Loucy (cell line): ENCODE results near the gene ARL5C.
A peak's percentile ranks its signal among the peaks of the same experiment; 100 is the strongest.

Experiments
- H2AFZ ChIP-seq: fragments of 200-600 bp; sonication (generic); 2 replicates; pipeline ENCODE4 v1.6.0; 2016; ENCODE audit warnings: antibody characterized with exemption, mild to moderate bottlenecking, low read length, moderate library complexity
- H3F3A ChIP-seq: fragments of 200-600 bp; 2 replicates; pipeline ENCODE4 v1.6.0; 2016; ENCODE audit warnings: antibody characterized with exemption, low read depth, mild to moderate bottlenecking
- H3K27me3 ChIP-seq: fragments of 200-600 bp; sonication (generic); 2 replicates; pipeline ENCODE4 v1.6.1; 2014; ENCODE audit warnings: low read length, mild to moderate bottlenecking; ENCODE audit not compliant: insufficient read depth, poor library complexity, severe bottlenecking
- H3K36me3 ChIP-seq: fragments of 200-600 bp; sonication (generic); 2 replicates; pipeline ENCODE4 v1.6.1; 2016; ENCODE audit warnings: low read length; ENCODE audit not compliant: insufficient read depth
- H3K4me1 ChIP-seq: fragments of 200-600 bp; sonication (generic); 2 replicates; pipeline ENCODE4 v1.5.1; 2014; ENCODE audit warnings: low read length, mild to moderate bottlenecking; ENCODE audit not compliant: insufficient read depth, poor library complexity, severe bottlenecking
- H3K4me2 ChIP-seq: fragments of 200-600 bp; sonication (generic); 2 replicates; pipeline ENCODE4 v1.6.0; 2014; ENCODE audit warnings: antibody characterized with exemption, low read length, low read depth, mild to moderate bottlenecking; ENCODE audit not compliant: poor library complexity, severe bottlenecking
- H3K4me3 ChIP-seq: fragments of 200-600 bp; sonication (generic); 2 replicates; pipeline ENCODE4 v1.5.1; 2014; ENCODE audit warnings: low read length, mild to moderate bottlenecking, mixed read lengths; ENCODE audit not compliant: poor library complexity, severe bottlenecking
- H3K79me2 ChIP-seq: fragments of 200-600 bp; sonication (generic); 2 replicates; pipeline ENCODE4 v1.6.1; 2014; ENCODE audit warnings: low read length; ENCODE audit not compliant: insufficient read depth
- H3K9ac ChIP-seq: fragments of 200-600 bp; sonication (generic); 2 replicates; pipeline ENCODE4 v1.6.0; 2014; ENCODE audit warnings: mild to moderate bottlenecking, low read depth, low read length, moderate library complexity; ENCODE audit not compliant: poor library complexity, severe bottlenecking
- H3K9me2 ChIP-seq: fragments of 200-600 bp; sonication (generic); replicated peaks from 2 replicates; pipeline ENCODE4 v1.6.1; 2016; ENCODE audit warnings: low read depth, low read length, mixed read lengths
- H3K9me3 ChIP-seq: fragments of 200-600 bp; sonication (generic); 2 replicates; pipeline ENCODE4 v1.6.1; 2014; ENCODE audit warnings: mild to moderate bottlenecking, antibody characterized with exemption, low read length, low read depth; ENCODE audit not compliant: insufficient read depth
- H4K20me1 ChIP-seq: fragments of 200-600 bp; sonication (generic); 2 replicates; pipeline ENCODE4 v1.6.0; 2014; ENCODE audit warnings: antibody characterized with exemption, low read length, mild to moderate bottlenecking; ENCODE audit not compliant: insufficient read depth, poor library complexity, severe bottlenecking
- EZH2phosphoT487 ChIP-seq: fragments of 200-600 bp; IDR thresholded peaks from 2 replicates; pipeline ENCODE4 v1.6.1; 2018; ENCODE audit warnings: antibody characterized with exemption, mild to moderate bottlenecking, moderate library complexity, borderline replicate concordance
- TF ChIP-seq, protein P1 (sequence below): fragments of 200-600 bp; sonication (generic); conservative IDR thresholded peaks from 2 replicates; pipeline ENCODE4 v1.5.1; 2014; ENCODE audit warnings: mild to moderate bottlenecking, antibody characterized with exemption, low read length

The ARL5C gene

DNA sequence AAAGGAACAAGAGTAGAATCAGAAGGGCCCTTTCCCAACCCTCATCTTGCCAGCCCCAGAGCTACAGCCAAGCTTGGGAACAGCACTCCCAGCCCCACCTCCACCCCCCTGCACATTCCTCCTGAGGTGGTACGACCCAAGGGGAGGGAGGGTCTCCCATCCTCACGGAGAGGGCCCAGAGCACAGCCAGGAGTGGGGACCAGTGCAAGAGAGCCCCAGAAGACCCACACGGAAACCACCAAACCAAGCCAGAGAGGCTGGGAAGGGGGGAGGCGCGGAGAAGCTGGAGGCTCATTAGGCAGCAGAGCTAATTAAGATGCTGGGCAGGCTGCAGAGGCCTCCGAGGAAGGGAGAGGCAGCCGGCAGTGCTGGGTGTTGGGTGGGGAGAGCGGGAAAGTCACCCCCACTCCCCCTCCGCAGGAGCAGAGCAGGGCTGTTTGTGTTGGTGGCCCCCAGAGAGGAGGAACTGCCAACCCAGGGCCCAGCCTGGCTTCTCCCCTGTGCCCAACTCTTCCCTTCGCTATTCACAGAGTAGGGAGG, 29.1 kb upstream of the ARL5C start:
- peak overlapping the region; percentile 95 for H3K4me3 ChIP-seq
- no peak for TF ChIP-seq EZH2phosphoT487
- TF ChIP-seq, protein P1, sequence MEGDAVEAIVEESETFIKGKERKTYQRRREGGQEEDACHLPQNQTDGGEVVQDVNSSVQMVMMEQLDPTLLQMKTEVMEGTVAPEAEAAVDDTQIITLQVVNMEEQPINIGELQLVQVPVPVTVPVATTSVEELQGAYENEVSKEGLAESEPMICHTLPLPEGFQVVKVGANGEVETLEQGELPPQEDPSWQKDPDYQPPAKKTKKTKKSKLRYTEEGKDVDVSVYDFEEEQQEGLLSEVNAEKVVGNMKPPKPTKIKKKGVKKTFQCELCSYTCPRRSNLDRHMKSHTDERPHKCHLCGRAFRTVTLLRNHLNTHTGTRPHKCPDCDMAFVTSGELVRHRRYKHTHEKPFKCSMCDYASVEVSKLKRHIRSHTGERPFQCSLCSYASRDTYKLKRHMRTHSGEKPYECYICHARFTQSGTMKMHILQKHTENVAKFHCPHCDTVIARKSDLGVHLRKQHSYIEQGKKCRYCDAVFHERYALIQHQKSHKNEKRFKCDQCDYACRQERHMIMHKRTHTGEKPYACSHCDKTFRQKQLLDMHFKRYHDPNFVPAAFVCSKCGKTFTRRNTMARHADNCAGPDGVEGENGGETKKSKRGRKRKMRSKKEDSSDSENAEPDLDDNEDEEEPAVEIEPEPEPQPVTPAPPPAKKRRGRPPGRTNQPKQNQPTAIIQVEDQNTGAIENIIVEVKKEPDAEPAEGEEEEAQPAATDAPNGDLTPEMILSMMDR, result no peak
- peaks cover 49% of the 10 kb centered on the region for H3K4me1 ChIP-seq
- peaks cover 42% of the 10 kb centered on the region for H4K20me1 ChIP-seq
- H2AFZ ChIP-seq, result no peak overlapping the region
- H3K79me2 ChIP-seq, result peaks cover 54% of the 10 kb centered on the region
- no peaks in the 10 kb centered on the region for H3K27me3 ChIP-seq
- H3K9me3 ChIP-seq, result no peaks in the 10 kb centered on the region
- peaks cover 3% of the 10 kb centered on the region; the same call in 1 of the 2 replicates for H3F3A ChIP-seq
- peak overlapping the region; percentile 97 for H3K4me2 ChIP-seq
- no peaks in the 10 kb centered on the region for H3K9me2 ChIP-seq
- peaks cover 31% of the 10 kb centered on the region; the same call in 1 of the 2 replicates for H3K36me3 ChIP-seq
- peak overlapping the region; percentile 96 for H3K9ac ChIP-seq

DNA sequence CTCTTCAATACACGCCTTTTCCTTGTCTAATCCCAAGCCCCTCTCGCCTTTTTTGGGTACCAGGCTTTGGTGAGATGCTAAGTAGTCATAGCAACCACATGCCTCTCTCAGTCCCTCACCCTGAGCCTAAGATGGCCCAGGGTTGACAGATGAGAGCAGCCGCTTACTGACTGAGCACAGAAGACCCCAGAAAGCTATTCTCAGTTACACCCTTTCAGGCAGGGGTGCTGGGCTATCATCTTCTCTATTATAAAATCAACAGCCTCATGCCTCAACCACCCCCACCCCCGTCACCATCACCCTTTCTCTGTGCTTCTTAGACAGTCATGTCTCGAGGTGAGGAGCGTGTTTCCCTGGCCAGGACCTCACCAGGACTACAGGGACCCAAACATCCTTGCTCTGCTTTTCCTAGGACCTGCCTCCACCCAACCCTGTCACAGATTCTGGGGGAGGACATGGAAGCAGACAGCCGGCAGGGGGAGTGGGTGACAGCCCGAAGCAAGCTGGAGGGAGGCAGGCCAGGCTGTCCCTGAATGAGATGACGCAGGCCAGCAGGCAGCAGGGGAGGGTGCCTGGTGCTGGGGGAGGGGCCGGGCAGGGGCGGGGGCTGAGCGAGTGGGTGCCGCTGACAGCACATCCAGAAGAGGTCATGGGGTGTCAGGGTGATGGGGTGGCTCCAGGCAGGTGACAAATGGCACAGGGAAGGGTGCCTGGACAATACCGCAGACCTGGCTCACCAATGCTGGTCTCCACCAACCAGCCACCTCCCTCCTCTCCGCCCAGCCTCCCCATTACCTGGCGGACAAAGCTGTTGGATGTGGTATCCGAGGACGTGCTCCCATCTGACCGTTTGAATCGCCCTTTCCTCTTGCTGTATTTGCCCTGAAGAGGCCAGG, 28.4 kb upstream of the ARL5C start:
- H3K4me2 ChIP-seq, result peak overlapping the region; percentile 97
- no peaks in the 10 kb centered on the region for H3F3A ChIP-seq
- H2AFZ ChIP-seq, result no peak overlapping the region
- H4K20me1 ChIP-seq, result peaks cover 42% of the 10 kb centered on the region
- no peaks in the 10 kb centered on the region for H3K27me3 ChIP-seq
- peak overlapping the region; percentile 95 for H3K4me3 ChIP-seq
- peaks cover 54% of the 10 kb centered on the region for H3K79me2 ChIP-seq
- H3K36me3 ChIP-seq, result peaks cover 31% of the 10 kb centered on the region; the same call in 1 of the 2 replicates
- peak overlapping the region; percentile 96 for H3K9ac ChIP-seq
- H3K9me3 ChIP-seq, result no peaks in the 10 kb centered on the region
- TF ChIP-seq EZH2phosphoT487, result no peak
- TF ChIP-seq, protein P1, result peak; percentile 48
- no peaks in the 10 kb centered on the region for H3K9me2 ChIP-seq
- H3K4me1 ChIP-seq, result peaks cover 49% of the 10 kb centered on the region

DNA sequence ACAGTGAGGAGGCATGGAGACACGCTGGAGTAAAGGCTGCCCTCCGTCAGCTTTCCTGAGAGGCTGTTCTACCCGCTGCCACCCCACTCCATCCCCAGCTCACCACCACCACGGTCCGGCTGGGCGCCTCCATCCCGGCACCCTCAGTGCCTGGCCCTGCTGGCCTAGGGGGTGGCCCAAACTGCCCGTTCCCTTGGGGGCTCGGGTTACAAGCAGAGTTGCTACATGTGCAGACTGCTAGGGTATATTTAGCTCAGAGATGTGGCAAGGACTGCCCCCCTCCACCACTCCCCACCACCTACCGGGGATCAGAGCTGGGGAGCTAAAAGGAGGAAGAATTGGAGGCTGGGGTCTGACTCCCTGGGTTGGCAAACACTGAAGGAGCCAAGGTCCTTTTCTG, 27.4 kb upstream of the ARL5C start:
- H3K79me2 ChIP-seq, result peaks cover 54% of the 10 kb centered on the region
- H3K4me2 ChIP-seq, result peak overlapping the region; percentile 97
- TF ChIP-seq, protein P1, result no peak
- no peaks in the 10 kb centered on the region for H3K9me2 ChIP-seq
- no peaks in the 10 kb centered on the region for H3F3A ChIP-seq
- H4K20me1 ChIP-seq, result peaks cover 42% of the 10 kb centered on the region
- H3K4me1 ChIP-seq, result peaks cover 41% of the 10 kb centered on the region
- peaks cover 31% of the 10 kb centered on the region; the same call in 1 of the 2 replicates for H3K36me3 ChIP-seq
- H3K9me3 ChIP-seq, result no peaks in the 10 kb centered on the region
- no peaks in the 10 kb centered on the region for H3K27me3 ChIP-seq
- peak overlapping the region; percentile 95 for H3K4me3 ChIP-seq
- peak overlapping the region; percentile 3 for H3K9ac ChIP-seq
- no peak overlapping the region for H2AFZ ChIP-seq
